ENCODE results near the gene KRTAP2-1. TPM values are rescaled to one million over a fixed set of nuclear protein-coding genes. Genes with fewer than 3 reads are reported as not detected.

Gene KRTAP2-1, protein sequence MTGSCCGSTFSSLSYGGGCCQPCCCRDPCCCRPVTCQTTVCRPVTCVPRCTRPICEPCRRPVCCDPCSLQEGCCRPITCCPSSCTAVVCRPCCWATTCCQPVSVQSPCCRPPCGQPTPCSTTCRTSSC
- not detected in 2 replicates for total RNA-seq

DNA sequence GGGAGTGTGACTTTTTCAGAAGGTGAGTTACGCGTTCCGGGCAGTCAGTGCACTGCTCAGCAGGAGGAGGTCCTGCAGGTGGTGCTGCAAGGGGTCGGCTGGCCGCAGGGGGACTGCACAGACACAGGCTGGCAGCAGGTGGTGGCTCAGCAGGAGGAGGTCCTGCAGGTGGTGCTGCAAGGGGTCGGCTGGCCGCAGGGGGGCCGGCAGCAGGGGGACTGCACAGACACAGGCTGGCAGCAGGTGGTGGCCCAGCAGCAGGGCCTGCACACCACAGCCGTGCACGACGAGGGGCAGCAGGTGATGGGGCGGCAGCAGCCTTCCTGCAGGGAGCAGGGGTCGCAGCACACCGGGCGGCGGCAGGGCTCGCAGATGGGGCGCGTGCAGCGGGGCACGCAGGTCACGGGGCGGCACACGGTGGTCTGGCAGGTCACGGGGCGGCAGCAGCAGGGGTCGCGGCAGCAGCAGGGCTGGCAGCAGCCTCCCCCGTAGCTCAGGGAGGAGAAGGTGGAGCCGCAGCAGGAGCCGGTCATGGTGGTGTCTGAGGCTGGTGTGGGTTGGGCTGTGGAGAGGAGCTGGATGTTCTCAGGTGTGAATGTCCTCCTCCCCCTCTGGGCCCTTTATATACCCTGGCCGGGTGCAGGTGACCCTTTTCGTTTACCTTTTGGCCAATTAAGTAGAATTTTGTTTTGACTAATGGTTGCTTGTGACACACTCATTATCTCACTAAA, at the start of gene KRTAP2-1:
KRTAP2-1 (minus strand) TSS at position 582 of the 731 bp plus-strand sequence; CDS start at position 533, 49 bp downstream.

DNA sequence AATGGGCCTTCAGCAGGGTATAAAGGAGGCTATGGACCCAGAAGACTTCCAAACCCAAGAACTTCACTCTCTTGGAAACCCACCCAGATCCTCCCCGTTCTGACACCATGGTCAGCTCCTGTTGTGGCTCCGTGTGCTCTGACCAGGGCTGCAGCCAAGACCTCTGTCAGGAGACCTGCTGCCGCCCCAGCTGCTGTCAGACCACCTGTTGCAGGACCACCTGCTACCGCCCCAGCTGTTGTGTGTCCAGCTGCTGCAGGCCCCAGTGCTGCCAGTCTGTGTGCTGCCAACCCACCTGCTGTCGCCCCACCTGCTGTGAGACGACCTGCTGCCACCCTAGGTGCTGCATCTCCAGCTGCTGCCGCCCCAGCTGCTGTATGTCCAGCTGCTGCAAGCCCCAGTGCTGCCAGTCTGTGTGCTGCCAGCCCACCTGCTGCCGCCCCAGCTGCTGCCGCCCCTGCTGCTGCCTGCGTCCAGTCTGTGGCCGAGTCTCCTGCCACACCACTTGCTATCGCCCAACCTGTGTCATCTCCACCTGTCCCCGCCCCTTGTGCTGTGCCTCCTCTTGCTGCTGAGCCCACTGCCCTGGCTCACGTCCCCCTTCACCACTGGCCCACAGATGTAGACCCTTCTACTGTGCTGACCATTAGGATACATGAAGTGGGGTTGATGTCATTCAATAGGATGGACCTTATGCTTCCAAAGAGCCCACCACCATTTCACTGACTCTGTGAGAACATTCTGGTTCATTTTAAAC, 37.2 kb upstream of the KRTAP2-1 start, which contains the start of gene KRTAP4-7:
KRTAP4-7 (plus strand) TSS at position 51 of the 757 bp plus-strand sequence; CDS start at position 108, 57 bp downstream.

DNA sequence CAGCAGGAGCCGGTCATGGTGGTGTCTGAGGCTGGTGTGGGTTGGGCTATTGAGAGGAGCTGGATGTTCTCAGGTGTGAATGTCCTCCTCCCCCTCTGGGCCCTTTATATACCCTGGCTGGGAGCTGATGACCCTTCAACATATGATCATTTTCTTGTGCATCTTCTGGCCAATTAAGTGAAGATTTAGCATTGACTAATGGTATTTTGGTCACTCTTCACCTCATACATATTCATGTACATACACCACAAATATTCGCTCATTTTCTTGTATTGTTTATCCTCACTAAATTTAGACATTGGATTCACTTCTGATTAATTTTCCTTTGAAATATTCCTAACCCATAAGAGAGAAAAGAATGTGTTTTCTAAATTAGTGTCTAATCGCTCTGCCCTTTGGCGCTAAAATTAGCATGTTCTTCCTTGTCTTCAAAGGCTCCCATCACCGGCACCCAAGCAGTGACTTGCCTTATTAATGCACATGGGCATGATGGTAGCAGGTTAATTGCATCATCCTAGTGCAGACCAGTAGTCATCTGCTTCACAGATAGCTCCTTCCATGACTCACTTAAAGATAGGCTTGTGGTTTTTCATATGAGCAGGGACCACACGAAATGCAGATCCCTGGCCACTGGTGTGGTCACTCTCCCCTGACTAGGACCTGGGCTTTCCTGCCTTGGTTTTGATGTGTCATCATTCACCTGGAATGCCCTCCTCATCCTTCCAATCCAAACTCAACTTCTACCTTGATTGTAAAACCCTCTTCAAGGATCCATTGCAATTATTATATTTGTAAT, 18.9 kb upstream of the KRTAP2-1 start, which contains the start of gene KRTAP2-4:
KRTAP2-4 (minus strand) TSS at position 51 of the 796 bp plus-strand sequence; CDS start at position 17, 34 bp downstream.

DNA sequence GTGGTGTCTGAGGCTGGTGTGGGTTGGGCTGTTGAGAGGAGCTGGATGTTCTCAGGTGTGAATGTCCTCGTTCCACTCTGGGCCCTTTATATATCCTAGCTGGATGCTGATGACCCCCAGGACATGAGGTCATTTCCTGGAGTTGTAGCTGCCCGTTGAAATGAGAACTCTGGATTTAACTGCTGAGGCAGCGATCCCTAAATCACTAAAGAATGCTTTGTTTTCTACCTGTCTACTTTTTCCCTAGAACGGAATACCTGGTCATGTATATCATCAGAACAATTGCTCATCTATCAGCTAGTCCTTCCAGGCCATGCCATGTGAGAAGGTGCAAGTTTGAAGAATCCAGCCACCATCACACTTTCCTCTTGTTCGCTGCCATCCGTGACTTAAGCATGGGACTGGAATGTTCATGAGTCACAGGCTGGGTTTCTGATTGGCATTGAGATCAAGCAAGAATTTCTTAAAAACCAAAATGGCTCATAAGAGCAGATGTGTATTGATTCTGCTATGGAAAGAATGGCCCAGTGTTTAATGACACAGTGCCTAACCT, 13.0 kb upstream of the KRTAP2-1 start, which contains the start of gene KRTAP2-3:
KRTAP2-3 (minus strand) TSS at position 63 of the 553 bp plus-strand sequence. CDS start 64 bp downstream, outside the sequence.

DNA sequence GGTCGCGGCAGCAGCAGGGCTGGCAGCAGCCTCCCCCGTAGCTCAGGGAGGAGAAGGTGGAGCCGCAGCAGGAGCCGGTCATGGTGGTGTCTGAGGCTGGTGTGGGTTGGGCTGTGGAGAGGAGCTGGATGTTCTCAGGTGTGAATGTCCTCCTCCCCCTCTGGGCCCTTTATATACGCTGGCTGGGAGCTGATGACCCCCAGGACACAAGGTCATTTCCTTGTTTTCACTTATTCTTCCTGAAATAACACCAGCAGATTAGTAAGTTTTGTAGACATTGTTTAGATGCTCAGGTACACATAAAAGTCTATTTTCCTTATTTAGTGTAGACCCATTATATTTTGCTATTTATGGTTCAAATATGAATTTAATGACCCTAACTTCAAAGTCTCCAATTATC, 8.0 kb upstream of the KRTAP2-1 start, which contains the start of gene KRTAP2-2:
KRTAP2-2 (minus strand) TSS at position 101 of the 400 bp plus-strand sequence; CDS start at position 82, 19 bp downstream.

DNA sequence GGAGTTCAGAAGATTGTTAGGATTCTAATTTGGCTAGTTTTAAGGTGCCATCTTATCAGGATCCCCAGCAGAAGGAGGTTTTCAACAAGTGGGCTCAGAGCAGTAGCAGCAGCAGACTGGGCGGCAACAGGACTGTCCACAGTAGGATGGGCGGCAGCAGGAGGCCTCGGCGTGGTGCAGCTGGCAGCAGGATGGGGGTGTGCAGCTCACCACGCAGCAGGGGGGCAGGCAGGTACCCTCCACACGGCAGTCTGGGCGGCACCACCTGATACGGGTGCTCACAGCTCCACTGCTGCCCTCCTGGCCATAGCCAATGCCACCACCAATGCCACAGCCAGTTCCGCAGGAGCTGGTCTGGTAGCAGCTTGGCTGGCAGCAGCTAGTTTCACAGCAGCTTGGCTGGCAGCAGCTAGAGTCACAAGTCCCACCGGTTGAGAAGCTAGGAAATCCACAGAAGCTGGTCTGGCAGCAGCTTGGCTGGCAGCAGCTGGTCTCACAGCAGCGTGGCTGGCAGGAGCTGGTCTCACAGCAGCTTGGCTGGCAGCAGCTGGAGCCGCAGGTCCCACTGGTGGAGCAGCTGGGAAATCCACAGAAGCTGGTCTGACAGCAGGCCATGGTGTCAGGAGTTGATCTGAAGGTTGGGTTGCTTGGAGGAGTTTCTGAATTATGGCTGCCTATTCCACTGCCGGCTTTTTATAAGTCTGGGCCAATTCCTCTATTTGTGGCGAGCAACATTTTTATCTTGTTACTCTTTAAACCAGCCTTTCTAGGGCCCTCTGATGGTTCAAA, 6.1 kb downstream of the KRTAP2-1 start, which contains the start of gene KRTAP1-1:
KRTAP1-1 (minus strand) TSS at position 668 of the 789 bp plus-strand sequence; CDS start at position 615, 53 bp downstream.

DNA sequence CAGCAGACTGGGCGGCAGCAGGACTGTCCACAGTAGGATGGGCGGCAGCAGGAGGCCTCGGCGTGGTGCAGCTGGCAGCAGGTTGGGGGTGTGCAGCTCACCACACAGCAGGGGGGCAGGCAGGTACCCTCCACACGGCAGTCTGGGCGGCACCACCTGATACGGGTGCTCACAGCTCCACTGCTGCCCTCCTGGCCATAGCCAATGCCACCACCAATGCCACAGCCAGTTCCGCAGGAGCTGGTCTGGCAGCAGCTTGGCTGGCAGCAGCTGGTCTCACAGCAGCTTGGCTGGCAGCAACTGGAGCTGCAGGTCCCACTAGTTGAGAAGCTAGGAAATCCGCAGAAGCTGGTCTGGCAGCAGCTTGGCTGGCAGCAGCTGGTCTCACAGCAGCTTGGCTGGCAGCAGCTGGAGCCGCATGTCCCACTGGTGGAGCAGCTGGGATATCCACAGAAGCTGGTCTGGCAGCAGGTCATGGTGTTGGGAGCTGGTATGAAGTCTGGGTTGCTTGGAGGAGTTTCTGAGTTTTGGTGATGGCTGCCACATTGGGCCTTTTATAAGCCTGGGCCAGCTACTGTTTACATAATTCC, 12.7 kb downstream of the KRTAP2-1 start, which contains the start of gene KRTAP1-3:
KRTAP1-3 (minus strand) TSS at position 529 of the 590 bp plus-strand sequence; CDS start at position 476, 53 bp downstream.

DNA sequence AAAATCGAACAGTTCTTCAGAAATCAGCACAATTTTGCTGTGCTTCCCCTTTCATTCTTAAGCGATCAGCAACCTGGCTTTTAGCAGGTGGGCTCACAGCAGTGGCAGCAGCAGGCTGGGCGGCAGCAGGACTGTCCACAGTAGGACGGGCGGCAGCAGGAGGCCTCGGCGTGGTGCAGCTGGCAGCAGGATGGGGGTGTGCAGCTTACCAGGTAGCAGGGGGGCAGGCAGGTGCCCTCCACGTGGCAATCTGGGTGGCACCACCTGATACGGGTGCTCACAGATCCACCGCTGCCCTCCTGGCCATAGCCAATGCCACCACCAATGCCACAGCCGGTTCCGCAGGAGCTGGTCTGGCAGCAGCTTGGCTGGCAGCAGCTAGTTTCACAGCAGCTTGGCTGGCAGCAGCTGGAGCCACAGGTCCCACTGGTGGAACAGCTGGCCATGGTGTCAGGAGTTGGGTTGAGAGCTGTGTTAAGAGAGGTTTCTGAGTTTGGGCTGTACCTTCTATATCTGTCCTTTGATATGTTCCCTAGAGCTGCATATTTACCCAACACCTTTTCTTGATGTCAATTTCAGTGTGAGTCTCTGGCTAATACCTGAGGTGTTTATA, 17.4 kb downstream of the KRTAP2-1 start, which contains the start of gene KRTAP1-4:
KRTAP1-4 (minus strand) TSS at position 563 of the 613 bp plus-strand sequence; CDS start at position 446, 117 bp downstream.

DNA sequence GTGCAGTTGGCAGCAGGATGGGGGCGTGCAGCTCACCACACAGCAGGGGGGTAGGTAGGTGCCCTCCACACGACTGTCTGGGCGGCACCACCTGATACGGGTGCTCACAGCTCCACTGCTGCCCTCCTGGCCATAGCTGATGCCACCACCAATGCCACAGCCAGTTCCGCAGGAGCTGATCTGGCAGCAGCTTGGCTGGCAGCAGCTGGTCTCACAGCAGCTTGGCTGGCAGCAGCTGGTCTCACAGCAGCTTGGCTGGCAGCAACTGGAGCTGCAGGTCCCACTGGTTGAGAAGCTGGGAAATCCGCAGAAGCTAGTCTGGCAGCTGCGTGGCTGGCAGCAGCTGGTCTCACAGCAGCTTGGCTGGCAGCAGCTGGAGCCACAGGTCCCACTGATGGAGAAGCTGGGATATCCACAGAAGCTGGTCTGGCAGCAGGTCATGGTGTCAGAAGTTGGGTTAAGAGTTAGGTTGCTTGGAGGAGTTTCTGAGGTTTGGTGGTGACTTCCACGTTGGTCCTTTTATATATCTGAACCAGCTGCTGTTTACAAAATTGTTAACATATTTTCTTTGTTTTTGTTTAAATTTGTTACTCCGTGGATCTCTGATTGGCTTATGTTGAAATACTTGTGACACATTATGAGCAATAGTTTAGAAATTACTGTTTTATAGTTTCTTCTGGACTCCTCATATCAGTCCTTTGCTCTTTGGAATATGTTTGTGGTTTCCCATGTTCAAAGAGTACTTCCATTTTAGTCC, 20.2 kb downstream of the KRTAP2-1 start, which contains the start of gene KRTAP1-5:
KRTAP1-5 (minus strand) TSS at position 494 of the 757 bp plus-strand sequence; CDS start at position 441, 53 bp downstream.

DNA sequence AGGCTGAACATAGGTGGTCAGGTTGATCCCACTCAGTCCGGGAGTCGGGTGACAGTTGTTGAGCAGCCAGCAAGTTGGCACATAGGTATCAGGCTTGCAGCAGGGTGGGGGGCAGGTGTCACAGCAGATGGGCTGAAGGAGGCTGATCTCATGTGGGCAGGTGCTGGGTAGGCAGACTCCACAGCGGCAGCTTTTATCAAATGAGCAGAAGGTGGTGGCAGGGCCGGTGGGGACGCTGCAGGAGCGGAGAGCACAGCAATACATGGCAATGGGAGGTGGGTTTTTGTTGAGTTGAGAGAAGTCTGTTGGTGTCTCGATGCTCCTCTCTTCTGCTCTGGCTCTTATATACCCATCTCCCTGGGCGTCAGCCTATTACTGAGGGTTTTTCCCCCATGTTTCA, 38.3 kb downstream of the KRTAP2-1 start, which contains the start of gene KRTAP3-1:
KRTAP3-1 (minus strand) TSS at position 318 of the 400 bp plus-strand sequence; CDS start at position 264, 54 bp downstream.

DNA sequence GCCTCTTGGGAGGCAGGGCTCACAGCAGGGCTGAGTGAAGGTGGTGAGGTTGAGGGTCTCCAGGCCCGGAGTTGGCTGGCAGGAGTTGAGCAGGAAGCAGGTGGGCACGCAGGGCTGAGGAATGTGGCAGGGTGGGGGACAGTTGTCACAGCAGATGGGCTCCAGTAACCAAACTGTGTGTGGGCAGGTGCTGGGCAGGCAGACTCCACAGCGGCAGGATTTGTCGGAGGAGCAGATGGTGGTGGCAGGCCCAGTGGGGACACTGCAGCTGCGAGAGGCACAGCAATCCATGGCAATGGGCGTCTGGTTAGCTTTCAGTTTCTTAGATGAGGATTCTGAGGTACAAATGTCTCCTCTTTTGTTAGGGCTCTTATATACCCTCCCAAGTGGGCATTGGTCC, 47.6 kb downstream of the KRTAP2-1 start, which contains the start of gene KRTAP3-2:
KRTAP3-2 (minus strand) TSS at position 344 of the 400 bp plus-strand sequence; CDS start at position 291, 53 bp downstream.

Other genes starting within 250 kb of the KRTAP2-1 start
- gene KRT28, start 247.4 kb downstream of the KRTAP2-1 start, total RNA-seq, result 0.51 TPM in 1 of 2 replicates, not detected in the other
- gene KRT10, start 224.7 kb downstream of the KRTAP2-1 start, total RNA-seq, result 10.3 and 49.9 TPM in 2 replicates
- 0.13 TPM in 1 of 2 replicates, not detected in the other for gene KRT12, start 180.1 kb downstream of the KRTAP2-1 start, total RNA-seq
- under 0.01 TPM in 1 of 2 replicates, not detected in the other for gene KRT20, start 162.1 kb downstream of the KRTAP2-1 start, total RNA-seq
- 0.76 TPM in 1 of 2 replicates, not detected in the other for gene KRT23, start 109.7 kb downstream of the KRTAP2-1 start, total RNA-seq
- gene KRT39, start 80.4 kb downstream of the KRTAP2-1 start, total RNA-seq, result not detected in 2 replicates
- gene KRT40, start 63.0 kb downstream of the KRTAP2-1 start, total RNA-seq, result not detected in 2 replicates
- gene KRTAP3-3, start 53.2 kb downstream of the KRTAP2-1 start, total RNA-seq, result not detected in 2 replicates
- gene KRTAP3-2, start 47.4 kb downstream of the KRTAP2-1 start, total RNA-seq, result not detected in 2 replicates
- gene KRTAP3-1, start 38.2 kb downstream of the KRTAP2-1 start, total RNA-seq, result not detected in 2 replicates
- gene KRTAP1-5, start 20.1 kb downstream of the KRTAP2-1 start, total RNA-seq, result not detected in 2 replicates
- gene KRTAP1-4, start 17.1 kb downstream of the KRTAP2-1 start, total RNA-seq, result not detected in 2 replicates
- gene KRTAP1-3, start 12.4 kb downstream of the KRTAP2-1 start, total RNA-seq, result not detected in 2 replicates
- not detected in 2 replicates for gene KRTAP1-1, start 5.9 kb downstream of the KRTAP2-1 start, total RNA-seq
- not detected in 2 replicates for gene KRTAP2-2, start 7.9 kb upstream of the KRTAP2-1 start, total RNA-seq
- 0.13 and 2.6 TPM in 2 replicates for gene KRTAP2-3, start 12.8 kb upstream of the KRTAP2-1 start, total RNA-seq
- gene KRTAP2-4, start 18.6 kb upstream of the KRTAP2-1 start, total RNA-seq, result not detected in 2 replicates
- not detected in 2 replicates for gene KRTAP4-7, start 36.8 kb upstream of the KRTAP2-1 start, total RNA-seq
- not detected in 2 replicates for gene KRTAP4-8, start 50.8 kb upstream of the KRTAP2-1 start, total RNA-seq
- gene KRTAP4-16, start 54.9 kb upstream of the KRTAP2-1 start, total RNA-seq, result not detected in 2 replicates
- gene KRTAP4-9, start 58.1 kb upstream of the KRTAP2-1 start, total RNA-seq, result not detected in 2 replicates
- not detected in 2 replicates for gene KRTAP4-11, start 71.1 kb upstream of the KRTAP2-1 start, total RNA-seq
- gene KRTAP4-12, start 76.9 kb upstream of the KRTAP2-1 start, total RNA-seq, result not detected in 2 replicates
- not detected in 2 replicates for gene KRTAP4-6, start 93.2 kb upstream of the KRTAP2-1 start, total RNA-seq
- not detected in 2 replicates for gene KRTAP4-5, start 102.5 kb upstream of the KRTAP2-1 start, total RNA-seq
- gene KRTAP4-4, start 113.4 kb upstream of the KRTAP2-1 start, total RNA-seq, result not detected in 2 replicates
- gene KRTAP4-3, start 120.9 kb upstream of the KRTAP2-1 start, total RNA-seq, result not detected in 2 replicates
- not detected in 2 replicates for gene KRTAP4-2, start 130.9 kb upstream of the KRTAP2-1 start, total RNA-seq
- gene KRTAP4-1, start 137.6 kb upstream of the KRTAP2-1 start, total RNA-seq, result not detected in 2 replicates
- not detected in 2 replicates for gene KRTAP9-1, start 142.6 kb upstream of the KRTAP2-1 start, total RNA-seq
- not detected in 2 replicates for gene KRTAP9-2, start 179.3 kb upstream of the KRTAP2-1 start, total RNA-seq
- not detected in 2 replicates for gene KRTAP9-3, start 185.1 kb upstream of the KRTAP2-1 start, total RNA-seq
- not detected in 2 replicates for gene KRTAP9-8, start 190.7 kb upstream of the KRTAP2-1 start, total RNA-seq
- not detected in 2 replicates for gene KRTAP9-4, start 202.4 kb upstream of the KRTAP2-1 start, total RNA-seq
- gene KRTAP9-9, start 208.1 kb upstream of the KRTAP2-1 start, total RNA-seq, result not detected in 2 replicates
- gene KRTAP9-6, start 218.1 kb upstream of the KRTAP2-1 start, total RNA-seq, result not detected in 2 replicates
- not detected in 2 replicates for gene KRTAP9-7, start 228.4 kb upstream of the KRTAP2-1 start, total RNA-seq

All from mesangial cell (primary cell).